HCT116 (cell line): ENCODE results near the gene RIMBP2. TPM values are rescaled to one million over a fixed set of nuclear protein-coding genes. Genes with fewer than 3 reads are reported as not detected.

Experiments used
- ATAC-seq: fragments of 200-7000 bp; cut with Tn5 transposase; 2 replicates; pipeline ENCODE4 v1.9.1; 2020; ENCODE audit warnings: mild to moderate bottlenecking, moderate library complexity
- BruUV-seq: library from RNA; stranded (reverse); fragments of 400-500 nt; replicated peaks from 2 replicates; lab custom pipeline; 2021; lab: Mats Ljungman, UMichigan
- CTCF ChIA-PET: fragments of 300-600 bp; sonication (Branson Sonifier 250); formaldehyde crosslinking; loops from one replicate; lab custom pipeline; 2021; ENCODE audit warnings: antibody characterized with exemption; lab: Charles Lee
- POLR2A ChIA-PET: fragments of 300-600, 350-600 bp; sonication (Branson Sonifier 250); formaldehyde crosslinking; loops from one replicate; lab custom pipeline; 2021; ENCODE audit warnings: antibody characterized with exemption; lab: Charles Lee
- RAD21 ChIA-PET, 2 experiments: fragments of 300-600 bp; sonication (Branson Sonifier 250); formaldehyde crosslinking; loops; one replicate each; lab custom pipeline; 2023; ENCODE audit warnings: low total read pairs in 2 of 2; ENCODE audit not compliant: uncharacterized antibody in 2 of 2, unreplicated experiment in 2 of 2, low non-redundant PET in 1 of 2; lab: Charles Lee
- DNase-seq: peaks from one replicate; pipeline ENCODE4 v3.0.0-alpha.2; 2010; ENCODE audit warnings: low read depth, low spot score
- H2AFZ ChIP-seq: fragments of 200-600 bp; shearing (Covaris generic), sonication (generic); 2 replicates; pipeline ENCODE4 v1.6.1; 2017; ENCODE audit warnings: low read depth, mixed run types, mixed read lengths, antibody characterized with exemption, low read length; ENCODE audit not compliant: poor library complexity, severe bottlenecking
- H3K27ac ChIP-seq: 2 replicates; pipeline ENCODE4 v1.5.1; 2012; ENCODE audit warnings: low read depth, low read length
- H3K27me3 ChIP-seq: fragments of 200-600 bp; sonication (generic); 2 replicates; pipeline ENCODE4 v1.6.1; 2016; ENCODE audit warnings: mixed run types, low read length, mixed read lengths; ENCODE audit not compliant: insufficient read depth
- H3K36me3 ChIP-seq, 2 experiments: fragments of 200-500 bp in 1 of 2; fragments of 200-600 bp in 1 of 2; sonication (Bioruptor generic) in 1 of 2; sonication (generic) in 1 of 2; 2 replicates each; pipeline versions ENCODE4 v1.5.1 to v1.6.1; 2014 to 2016; ENCODE audit warnings: low read length in 2 of 2, inconsistent platforms in 1 of 2, mixed read lengths in 1 of 2, mixed run types in 1 of 2; ENCODE audit not compliant: insufficient read depth in 2 of 2, control insufficient read depth in 1 of 2
- H3K4me1 ChIP-seq, 2 experiments: fragments of 200-600 bp in 1 of 2; sonication (generic) in 1 of 2; 2 replicates each; pipeline versions ENCODE4 v1.5.1 to v1.6.1; 2012 to 2017; ENCODE audit warnings: low read length in 2 of 2, inconsistent platforms in 1 of 2, mild to moderate bottlenecking in 1 of 2, mixed read lengths in 1 of 2, mixed run types in 1 of 2, moderate library complexity in 1 of 2; ENCODE audit not compliant: insufficient read depth in 2 of 2, control insufficient read depth in 1 of 2
- H3K4me2 ChIP-seq: fragments of 200-600 bp; sonication (generic); 2 replicates; pipeline ENCODE4 v1.6.1; 2017; ENCODE audit warnings: mixed run types, low read length, mixed read lengths
- H3K4me3 ChIP-seq, 2 experiments: fragments of 200-600 bp in 1 of 2; sonication (generic) in 1 of 2; replicated peaks in 1 of 2; 2 replicates each; pipeline ENCODE4 v1.5.1; 2011 to 2016; ENCODE audit warnings: low read length in 2 of 2, control low read depth in 1 of 2, low read depth in 1 of 2, mild to moderate bottlenecking in 1 of 2, mixed read lengths in 1 of 2, mixed run types in 1 of 2
- H3K79me2 ChIP-seq: fragments of 200-600 bp; sonication (generic); 2 replicates; pipeline ENCODE4 v1.6.1; 2017; ENCODE audit warnings: mild to moderate bottlenecking, mixed run types, low read length, moderate library complexity, mixed read lengths; ENCODE audit not compliant: insufficient read depth
- H3K9ac ChIP-seq: fragments of 200-600 bp; sonication (generic); 2 replicates; pipeline ENCODE4 v1.6.1; 2016; ENCODE audit warnings: low read length, mixed read lengths
- H3K9me2 ChIP-seq: fragments of 200-600 bp; sonication (generic), shearing (Covaris generic); 2 replicates; pipeline ENCODE4 v1.6.1; 2017; ENCODE audit warnings: mixed run types, mild to moderate bottlenecking, moderate library complexity; ENCODE audit not compliant: insufficient read depth
- H3K9me3 ChIP-seq, 2 experiments: fragments of 200-500 bp in 1 of 2; fragments of 200-600 bp in 1 of 2; sonication (Bioruptor generic) in 1 of 2; sonication (generic) in 1 of 2; 2 replicates each; pipeline ENCODE4 v1.6.1; 2014 to 2017; ENCODE audit warnings: low read length in 2 of 2, mixed read lengths in 2 of 2, inconsistent platforms in 1 of 2, low read depth in 1 of 2, mild to moderate bottlenecking in 1 of 2, mixed run types in 1 of 2, moderate library complexity in 1 of 2; ENCODE audit not compliant: control insufficient read depth in 1 of 2, insufficient read depth in 1 of 2
- H4K20me1 ChIP-seq: fragments of 200-600 bp; sonication (generic), shearing (Covaris generic); 2 replicates; pipeline ENCODE4 v1.6.1; 2017; ENCODE audit warnings: mixed run types, mild to moderate bottlenecking, moderate library complexity; ENCODE audit not compliant: insufficient read depth
- CBX3 ChIP-seq: IDR thresholded peaks from 2 replicates; pipeline ENCODE4 v1.6.1; 2012; ENCODE audit warnings: low read depth
- CEBPB ChIP-seq: IDR thresholded peaks from 2 replicates; pipeline ENCODE4 v1.6.1; 2012; ENCODE audit warnings: low read depth
- CTCF ChIP-seq, 3 experiments: fragments of 200-600 bp in 1 of 3; sonication (generic) in 1 of 3; IDR thresholded peaks in 2 of 3; conservative IDR thresholded peaks in 1 of 3; 2 replicates each; pipeline ENCODE4 v1.5.1; 2012 to 2017; ENCODE audit warnings: low read depth in 2 of 3, low read length in 2 of 3, antibody characterized with exemption in 1 of 3, borderline replicate concordance in 1 of 3, control low read depth in 1 of 3, mild to moderate bottlenecking in 1 of 3, mixed read lengths in 1 of 3, mixed run types in 1 of 3, moderate library complexity in 1 of 3; ENCODE audit not compliant: insufficient read depth in 1 of 3
- EGR1 ChIP-seq: IDR thresholded peaks from 2 replicates; pipeline ENCODE4 v1.6.1; 2012; ENCODE audit warnings: low read depth
- ELF1 ChIP-seq: IDR thresholded peaks from 2 replicates; pipeline ENCODE4 v1.6.1; 2012; ENCODE audit warnings: low read depth, borderline replicate concordance
- EZH2 ChIP-seq: fragments of 200-600 bp; sonication (generic); IDR thresholded peaks from 2 replicates; pipeline ENCODE4 v1.6.1; 2017; ENCODE audit warnings: antibody characterized with exemption, mixed run types
- EZH2phosphoT487 ChIP-seq: fragments of 200-600 bp; IDR thresholded peaks from 2 replicates; pipeline ENCODE4 v1.6.1; 2018; ENCODE audit warnings: antibody characterized with exemption, borderline replicate concordance
- JUND ChIP-seq: IDR thresholded peaks from 2 replicates; pipeline ENCODE4 v1.6.1; 2012
- MAX ChIP-seq: IDR thresholded peaks from 2 replicates; pipeline ENCODE4 v1.6.1; 2012
- POLR2AphosphoS5 ChIP-seq: IDR thresholded peaks from 2 replicates; pipeline ENCODE4 v1.6.1; 2011; ENCODE audit warnings: mild to moderate bottlenecking, low read depth, low read length, moderate library complexity
- RAD21 ChIP-seq: IDR thresholded peaks from 2 replicates; pipeline ENCODE4 v1.6.1; 2012; ENCODE audit warnings: low read depth, mild to moderate bottlenecking
- REST ChIP-seq: IDR thresholded peaks from 2 replicates; pipeline ENCODE4 v1.6.1; 2012; ENCODE audit warnings: low read depth
- ZFX ChIP-seq: fragments of 450-650 bp; IDR thresholded peaks from 2 replicates; pipeline ENCODE4 v1.6.1; 2017
- ZNF274 ChIP-seq: fragments of 200-500 bp; sonication (Bioruptor generic); IDR thresholded peaks from 2 replicates; pipeline ENCODE4 v1.6.1; 2014; ENCODE audit warnings: mild to moderate bottlenecking, low read depth, low read length, inconsistent platforms
- intact Hi-C: fragments of 100-400 bp; cut with micrococcal nuclease; formaldehyde crosslinking; loops from 2 replicates; pipeline ENCODE4 v1.10.0; 2022
- total RNA-seq: library from RNA; stranded (reverse); gene quantifications from one replicate; pipeline ENCODE4 v1.2.1, GENCODE V29; 2021; ENCODE audit not compliant: unreplicated experiment

Gene RIMBP2
- total RNA-seq, 1 experiment from 2014 or later: not detected

- no TSS peak for BruUV-seq
- intact Hi-C loops: no loop called here
- Histone ChIP-seq H3K27me3 (0 out of 2 replicates have a peak, but pooled peaks cover 3% of the 10 kb centered on the region), H3K4me2 (no peak overlapping the region), H3K4me3 (no peak overlapping the region), H2AFZ (no peak overlapping the region), H3K9ac (no peak overlapping the region), H3K27ac (no peak overlapping the region), H4K20me1 (no peaks in the 10 kb centered on the region), H3K9me2 (no peaks in the 10 kb centered on the region)
- ChIA-PET RAD21 (no interaction called here), POLR2A (no interaction called here)
- DNase-seq (no peak), ATAC-seq (no peak)
- no peak for TF ChIP-seq JUND
- no peak for TF ChIP-seq CEBPB
- no peak for TF ChIP-seq CBX3
- TF ChIP-seq ZNF274: no peak
- TF ChIP-seq ZFX: no peak
- TF ChIP-seq, all 23 proteins: peak for 0
- no peaks in the 10 kb centered on the region for H3K9me3 ChIP-seq
- no peaks in the 10 kb centered on the region for H3K36me3 ChIP-seq
- CTCF ChIA-PET: no interaction called here
- H3K4me1 ChIP-seq: no peaks in the 10 kb centered on the region
- H3K79me2 ChIP-seq: no peaks in the 10 kb centered on the region
These were observed 2.5 kb downstream of the RIMBP2 start for GRCh38 chr12:130713581-130713991.

GRCh38 chr12:130712346-130713065, 3.6 kb downstream of the RIMBP2 start:
- Histone ChIP-seq H3K4me2 (no peak overlapping the region), H3K9me3 (no peaks in the 10 kb centered on the region), H3K79me2 (no peaks in the 10 kb centered on the region), H3K9ac (no peak overlapping the region), H3K27me3 (0 out of 2 replicates have a peak, but pooled peaks cover 3% of the 10 kb centered on the region), H3K9me2 (no peaks in the 10 kb centered on the region), H4K20me1 (no peaks in the 10 kb centered on the region), H3K4me3 (no peak overlapping the region), H3K36me3 (no peaks in the 10 kb centered on the region), H3K4me1 (no peaks in the 10 kb centered on the region), H3K27ac (no peak overlapping the region), H2AFZ (no peak overlapping the region)
- DNase-seq (no peak), ATAC-seq (no peak)
- intact Hi-C loops: no loop called here
- no peak for TF ChIP-seq EGR1
- no peak for TF ChIP-seq EZH2
- no peak for TF ChIP-seq POLR2AphosphoS5
- no peak for TF ChIP-seq REST
- TF ChIP-seq EZH2phosphoT487: no peak
- TF ChIP-seq MAX: no peak
- TF ChIP-seq ELF1: no peak
- TF ChIP-seq CTCF (IDR thresholded peaks at IDR 0.05 in 2 of 3, conservative IDR thresholded peaks at IDR 0.05 in 1 of 3; ENCODE audit: borderline replicate concordance in 1 of 3, insufficient read depth in 1 of 3, low read depth in 2 of 3, low read length in 2 of 3): no peak
- no peak for TF ChIP-seq RAD21
- no peak for TF ChIP-seq JUND
- POLR2A ChIA-PET: no interaction called here
- RAD21 ChIA-PET: no interaction called here
- CTCF ChIA-PET: no interaction called here
- BruUV-seq: no TSS peak
